Epithelial cell of esophagus (primary cell): ENCODE results near the gene NINJ2.

Experiments used
- DNase-seq: peaks from one replicate; pipeline ENCODE4 v3.0.0; 2010; ENCODE audit warnings: low read depth
- H3K4me3 ChIP-seq: 2 replicates; pipeline ENCODE4 v1.5.1; 2011; ENCODE audit warnings: mild to moderate bottlenecking, low read length, control low read depth
- CTCF ChIP-seq: IDR thresholded peaks from 2 replicates; pipeline ENCODE4 v1.5.1; 2011; ENCODE audit warnings: low read depth, mild to moderate bottlenecking, low read length, control low read depth, inconsistent platforms; ENCODE audit not compliant: insufficient read depth; ENCODE audit errors: missing control alignments

NINJ2 gene

GRCh38 chr12:534216-534615, 129.0 kb downstream of the NINJ2 start:
- DNase-seq, result no peak
- no peak for TF ChIP-seq CTCF
- H3K4me3 ChIP-seq, result no peak overlapping the region

GRCh38 chr12:533718-534117, 129.5 kb downstream of the NINJ2 start:
- no peak for TF ChIP-seq CTCF
- no peak for DNase-seq
- no peak overlapping the region for H3K4me3 ChIP-seq

GRCh38 chr12:532908-533565, 130.2 kb downstream of the NINJ2 start:
- no peak overlapping the region for H3K4me3 ChIP-seq
- peak; percentile 100 for DNase-seq
- no peak for TF ChIP-seq CTCF

GRCh38 chr12:531951-532585, 131.2 kb downstream of the NINJ2 start:
- TF ChIP-seq CTCF, result no peak
- peak; percentile 75 for DNase-seq
- H3K4me3 ChIP-seq, result no peak overlapping the region

GRCh38 chr12:530821-531220, 132.4 kb downstream of the NINJ2 start:
- no peak for DNase-seq
- no peak for TF ChIP-seq CTCF
- H3K4me3 ChIP-seq, result no peak overlapping the region

GRCh38 chr12:530308-530707, 132.9 kb downstream of the NINJ2 start:
- no peak for TF ChIP-seq CTCF
- DNase-seq, result peak; percentile 95
- no peak overlapping the region for H3K4me3 ChIP-seq

GRCh38 chr12:527729-528128, 135.5 kb downstream of the NINJ2 start:
- no peak overlapping the region for H3K4me3 ChIP-seq
- no peak for DNase-seq
- TF ChIP-seq CTCF, result no peak
